Heart left ventricle (tissue), 16 donors: Measurements from ENCODE around the gene CMIP. TPM values are rescaled to one million over a fixed set of nuclear protein-coding genes. Genes with fewer than 3 reads are reported as not detected.

Experiments
- ATAC-seq, 4 donors: fragments of 200-7000 bp; cut with Tn5 transposase; one replicate each; pipeline ENCODE4 v1.9.1; 2020 to 2022; ENCODE audit warnings: moderate library complexity in 4 of 4, mild to moderate bottlenecking in 3 of 4, moderate number of reproducible peaks in 1 of 4
- DNase-seq, 5 donors: peaks; one replicate each; pipeline ENCODE4 v3.0.0-alpha.2; 2020
- H3K27ac ChIP-seq, 12 donors: fragments of 200-600 bp; sonication (generic) in 4 of 12; one replicate each; pipeline versions ENCODE4 v1.5.0 to v1.8.0; 2016 to 2022; ENCODE audit warnings: mild to moderate bottlenecking in 2 of 12
- H3K27me3 ChIP-seq, 9 donors: fragments of 200-600 bp; sonication (generic) in 2 of 9; one replicate each; pipeline versions ENCODE4 v1.5.1 to v1.8.0; 2016 to 2022; ENCODE audit warnings: mild to moderate bottlenecking in 3 of 9
- H3K36me3 ChIP-seq, 9 donors: fragments of 200-600 bp; sonication (generic) in 2 of 9; one replicate each; pipeline versions ENCODE4 v1.5.0 to v1.8.0; 2018 to 2022; ENCODE audit warnings: mild to moderate bottlenecking in 2 of 9
- H3K4me1 ChIP-seq, 12 donors: fragments of 200-600 bp; sonication (generic) in 4 of 12; one replicate each; pipeline versions ENCODE4 v1.5.0 to v1.8.0; 2016 to 2022; ENCODE audit warnings: mild to moderate bottlenecking in 3 of 12
- H3K4me3 ChIP-seq, 12 donors: fragments of 200-600 bp; sonication (generic) in 4 of 12; one replicate each; pipeline versions ENCODE4 v1.5.0 to v1.8.0; 2017 to 2022; ENCODE audit warnings: mild to moderate bottlenecking in 9 of 12, moderate library complexity in 4 of 12
- H3K9me3 ChIP-seq, 12 donors: fragments of 200-600 bp; sonication (generic) in 4 of 12; one replicate each; pipeline versions ENCODE4 v1.5.0 to v1.8.0; 2016 to 2022; ENCODE audit warnings: mild to moderate bottlenecking in 1 of 12
- POLR2A ChIP-seq, 2 donors: fragments of 450-650 bp; IDR thresholded peaks; one replicate each; pipeline ENCODE4 v1.6.1; 2017; ENCODE audit warnings: antibody characterized with exemption in 2 of 2, mild to moderate bottlenecking in 2 of 2, moderate library complexity in 2 of 2
- WGBS, 4 donors: extraction: QIAGEN DNeasy Blood & Tissue Kit in 2 of 4; methylation state at CpG; one replicate each; pipeline versions ENCODE4 v1.1.5 to v1.1.7; 2013 to 2018; 5-methylcytosine and 5-hydroxymethylcytosine counted together
- intact Hi-C, 10 donors: fragments of 100-400 bp; cut with DNase I; formaldehyde crosslinking; loops; one replicate each; pipeline versions ENCODE4 v1.11.1 to v1.14.2; 2022
- polyA plus RNA-seq, 2 donors: library from polyadenylated mRNA; stranded (reverse); fragments of 200-250 nt; gene quantifications; one replicate each; pipeline ENCODE4 v1.2.3, GENCODE V29; 2013
- total RNA-seq, 9 donors: library from RNA; depleted of rRNA in 2 of 9; stranded (reverse); fragments of >200 nt in 2 of 9; fragmentation: NEBNext Ultra II Directional in 3 of 9; extraction: Animal tissue kit (Norgen Biotek cat#: 25700) in 3 of 9; gene quantifications; one replicate each; pipeline versions ENCODE4 v1.1.0 to v1.2.4, GENCODE V29; 2016 to 2023
- TF ChIP-seq, protein P1 (sequence below), 12 donors: fragments of 200-600 bp; sonication (generic) in 4 of 12; IDR thresholded peaks; one replicate each; pipeline versions ENCODE4 v1.5.0 to v1.8.0; 2018 to 2022; ENCODE audit warnings: antibody characterized with exemption in 12 of 12, mild to moderate bottlenecking in 5 of 12
- donor health status: ischemic (EF 13 %, LVEDD 7.1; RV severe dilation, severe dysfunction).
- donor health status: healthy with polysubstance abuse.
- donor health status: DM: no; HTN: yes; CAD: no.
- donor health status: DM: no; HTN: no; CAD: no.
- donor health status: ischemic (EF 25% LVEDD 6.9; RV normal size, moderate dysfunction).
- donor health status: ischemic (EF 25% LVEDD 5.7; RV mildly dilated, moderate dysfunction).
- donor health status: healthy.
- donor health status: DM: yes; HTN: yes; CAD: no.
- donor health status: ischemic (EF 35%, LVEDD 5.7; RV mildly dilated, moderate dysfunction).
- donor health status: nonischemic (EF 11% LVEDD 7.7; RV severe dilation, severe dysfunction).
- donor health status: DM: yes; HTN: yes; CAD: no.
- donor health status: PGD.
- donor health status: ischemic (EF 29% LVEDD 5.4; RV normal size, mild dysfunction).
- donor health status: nonischemic (EF 23%, LVEDD 6.1; RV moderate dilation, normal function).

Gene CMIP
- total and polyA plus RNA-seq, 11 donors: 4.1 to 48.8 (median 10.6) TPM

DNA sequence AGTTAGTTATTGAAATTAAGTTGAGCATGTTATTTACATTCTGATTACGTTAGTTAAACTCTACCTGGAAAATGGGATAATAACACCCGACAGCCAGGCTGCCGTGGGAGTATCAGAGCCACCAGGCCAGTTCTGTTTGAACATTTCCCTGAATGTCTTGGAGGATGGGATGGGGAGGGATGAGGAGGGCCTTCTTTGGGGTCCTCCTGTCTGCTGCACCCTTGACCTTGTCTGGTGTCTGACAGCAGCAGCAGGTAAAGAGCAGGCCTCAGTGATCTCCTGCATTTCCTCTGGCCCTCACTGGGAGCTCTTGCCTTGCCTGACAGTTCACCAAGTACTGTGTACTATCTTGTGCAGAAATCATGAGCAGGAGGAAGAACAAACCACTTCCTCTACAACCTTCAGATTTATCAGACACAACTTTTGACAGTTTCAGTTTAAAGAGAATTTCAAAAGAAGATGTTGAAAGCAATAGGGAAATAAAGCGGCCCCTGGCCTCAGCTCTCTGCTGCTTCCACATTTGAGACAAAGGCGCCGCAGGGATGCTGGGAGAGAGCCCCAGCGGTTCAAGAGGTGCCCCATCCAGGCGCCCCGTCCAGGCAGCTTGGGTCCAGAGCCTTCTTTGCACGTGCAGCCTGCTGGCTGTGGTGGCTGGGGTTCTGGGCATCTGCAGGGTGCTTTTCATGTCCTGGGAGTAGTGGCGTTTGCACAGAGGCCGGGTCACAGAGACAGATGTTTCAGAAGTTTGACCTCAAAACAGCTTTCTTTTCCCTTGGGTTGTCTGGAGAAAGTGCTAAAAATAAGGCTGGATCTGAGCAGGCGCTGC lies 25.3 kb downstream of the CMIP start:
- ATAC-seq (peak in 3 of 4 donors; percentile 39 to 66 (median 42)), DNase-seq (peak in 2 of 5 donors; percentile 26 to 58)
- peak overlapping the region in 1 of 12 donors; percentile 41 for H3K4me3 ChIP-seq
- H3K36me3 ChIP-seq: peaks cover 0 to 8% (median 0%) of the 10 kb centered on the region in 9 donors
- H3K9me3 ChIP-seq: no peaks in the 10 kb centered on the region
- 64 to 77% (median 74%) methylated on average over 13 of the region's 13 CpGs for WGBS, 4 donors
- H3K27me3 ChIP-seq: no peaks in the 10 kb centered on the region
- intact Hi-C loops: no loop called here
- peaks cover 0 to 99% (median 30%) of the 10 kb centered on the region in 12 donors for H3K4me1 ChIP-seq
- TF ChIP-seq, protein P1, sequence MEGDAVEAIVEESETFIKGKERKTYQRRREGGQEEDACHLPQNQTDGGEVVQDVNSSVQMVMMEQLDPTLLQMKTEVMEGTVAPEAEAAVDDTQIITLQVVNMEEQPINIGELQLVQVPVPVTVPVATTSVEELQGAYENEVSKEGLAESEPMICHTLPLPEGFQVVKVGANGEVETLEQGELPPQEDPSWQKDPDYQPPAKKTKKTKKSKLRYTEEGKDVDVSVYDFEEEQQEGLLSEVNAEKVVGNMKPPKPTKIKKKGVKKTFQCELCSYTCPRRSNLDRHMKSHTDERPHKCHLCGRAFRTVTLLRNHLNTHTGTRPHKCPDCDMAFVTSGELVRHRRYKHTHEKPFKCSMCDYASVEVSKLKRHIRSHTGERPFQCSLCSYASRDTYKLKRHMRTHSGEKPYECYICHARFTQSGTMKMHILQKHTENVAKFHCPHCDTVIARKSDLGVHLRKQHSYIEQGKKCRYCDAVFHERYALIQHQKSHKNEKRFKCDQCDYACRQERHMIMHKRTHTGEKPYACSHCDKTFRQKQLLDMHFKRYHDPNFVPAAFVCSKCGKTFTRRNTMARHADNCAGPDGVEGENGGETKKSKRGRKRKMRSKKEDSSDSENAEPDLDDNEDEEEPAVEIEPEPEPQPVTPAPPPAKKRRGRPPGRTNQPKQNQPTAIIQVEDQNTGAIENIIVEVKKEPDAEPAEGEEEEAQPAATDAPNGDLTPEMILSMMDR (IDR thresholded peaks at IDR 0.05): no peak
- TF ChIP-seq POLR2A (IDR thresholded peaks at IDR 0.05): no peak
- peak overlapping the region in 4 of 12 donors; percentile 39 to 92 (median 42) for H3K27ac ChIP-seq

DNA sequence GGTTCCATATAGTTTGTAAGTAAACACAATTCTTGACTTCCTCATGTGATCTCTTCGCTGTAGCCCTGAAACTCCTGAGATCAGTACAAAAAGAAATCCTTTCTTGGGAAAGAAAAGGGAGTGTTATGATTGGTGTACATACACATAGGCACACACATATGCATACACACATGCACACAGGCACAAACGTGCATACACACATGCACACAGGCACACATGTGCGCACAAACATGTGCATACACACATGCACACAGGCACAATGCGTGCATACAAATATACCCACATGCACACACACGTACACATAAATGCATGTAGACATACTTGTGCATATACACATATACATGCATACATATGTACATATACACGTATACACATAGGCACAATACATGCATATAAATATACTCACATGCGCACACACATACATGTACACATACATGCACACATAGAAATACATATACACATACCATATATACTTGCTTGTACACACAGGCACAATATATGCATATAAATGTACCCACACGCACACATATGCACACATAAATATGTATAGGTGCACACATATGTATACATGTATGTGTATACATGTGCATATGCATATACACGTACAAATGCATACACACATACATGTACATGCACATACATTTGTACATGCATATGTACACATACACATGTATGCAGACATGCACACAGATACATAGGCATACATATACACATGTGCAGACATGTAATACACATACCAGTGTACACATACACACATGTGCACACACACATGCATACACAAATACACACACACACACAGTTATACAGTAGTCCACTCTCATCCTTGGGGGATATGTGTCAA lies 26.4 kb downstream of the CMIP start:
- Histone ChIP-seq H3K4me1 (peaks cover 0 to 97% (median 31%) of the 10 kb centered on the region in 12 donors), H3K27me3 (no peaks in the 10 kb centered on the region), H3K36me3 (peaks cover 0 to 8% (median 0%) of the 10 kb centered on the region in 9 donors), H3K27ac (peak overlapping the region in 1 of 12 donors; percentile 92), H3K4me3 (no peak overlapping the region), H3K9me3 (no peaks in the 10 kb centered on the region)
- intact Hi-C loops: no loop called here
- TF ChIP-seq, protein P1 (IDR thresholded peaks at IDR 0.05): no peak
- TF ChIP-seq POLR2A (IDR thresholded peaks at IDR 0.05): no peak
- 93 to 96% (median 95%) methylated on average over 9 of the region's 9 CpGs for WGBS, 4 donors
- DNase-seq: no peak
- no peak for ATAC-seq

DNA sequence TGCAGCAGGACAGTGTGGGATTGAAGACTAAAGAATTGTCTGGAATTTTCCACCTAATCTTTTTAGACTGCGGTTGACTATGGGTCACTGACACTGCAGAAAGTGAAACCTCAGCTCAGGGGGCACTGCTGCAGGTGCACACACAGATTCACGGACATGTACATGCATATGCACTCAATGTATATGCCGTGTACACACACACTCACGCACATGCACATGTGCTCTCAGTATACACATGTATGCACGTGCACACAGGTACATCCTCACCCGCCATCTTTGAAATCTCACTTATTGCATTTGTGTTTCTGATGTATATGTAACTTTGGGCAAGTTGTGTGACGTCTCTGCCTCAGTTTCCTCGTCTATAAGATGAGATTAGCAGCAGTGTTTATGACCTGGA lies 27.3 kb downstream of the CMIP start:
- Histone ChIP-seq H3K27me3 (no peaks in the 10 kb centered on the region), H3K27ac (no peak overlapping the region), H3K36me3 (peaks cover 0 to 8% (median 0%) of the 10 kb centered on the region in 9 donors), H3K4me3 (no peak overlapping the region), H3K9me3 (no peaks in the 10 kb centered on the region), H3K4me1 (peaks cover 0 to 97% (median 32%) of the 10 kb centered on the region in 12 donors)
- ATAC-seq: no peak
- 91 to 98% (median 96%) methylated on average over 8 of the region's 8 CpGs for WGBS, 4 donors
- intact Hi-C loops: no loop called here
- no peak for TF ChIP-seq POLR2A (IDR thresholded peaks at IDR 0.05)
- TF ChIP-seq, protein P1 (IDR thresholded peaks at IDR 0.05): no peak
- DNase-seq: no peak

DNA sequence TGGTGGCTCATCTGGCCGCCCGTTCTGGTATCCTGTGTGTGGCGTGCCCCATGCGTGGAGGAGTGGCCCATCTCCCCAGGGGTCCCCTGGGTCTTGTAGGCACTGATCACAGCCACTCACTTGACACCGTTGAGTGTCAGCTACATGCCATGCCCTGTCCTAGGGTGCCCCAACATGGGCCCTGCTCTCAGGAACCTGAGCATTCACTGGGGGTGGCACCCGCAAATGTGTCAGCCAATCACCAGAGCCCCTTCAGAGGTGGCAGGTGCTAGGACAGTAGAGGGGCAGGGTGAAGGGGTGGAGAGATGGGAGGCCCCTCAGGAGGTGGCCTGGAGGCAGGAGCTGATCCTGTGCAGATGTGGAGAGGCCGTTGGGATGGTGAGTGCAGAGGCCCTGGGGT lies 27.8 kb downstream of the CMIP start:
- peaks cover 0 to 97% (median 35%) of the 10 kb centered on the region in 12 donors for H3K4me1 ChIP-seq
- intact Hi-C loops: no loop called here
- DNase-seq (no peak), ATAC-seq (no peak)
- no peak overlapping the region for H3K4me3 ChIP-seq
- no peaks in the 10 kb centered on the region for H3K27me3 ChIP-seq
- H3K9me3 ChIP-seq: no peaks in the 10 kb centered on the region
- TF ChIP-seq, protein P1 (IDR thresholded peaks at IDR 0.05): no peak
- no peak for TF ChIP-seq POLR2A (IDR thresholded peaks at IDR 0.05)
- H3K36me3 ChIP-seq: peaks cover 0 to 8% (median 0%) of the 10 kb centered on the region in 9 donors
- 87 to 95% (median 92%) methylated on average over 4 to 7 of the region's 7 CpGs for WGBS, 4 donors
- H3K27ac ChIP-seq: no peak overlapping the region
